WTC11 (cell line): Measurements from ENCODE around the gene ZDHHC19.

ENCODE experiments used
- ARID4B ChIP-seq: sonication (generic); formaldehyde crosslinking; IDR thresholded peaks from 2 replicates; pipeline ENCODE4 v1.8.0; 2023; ENCODE audit warnings: missing genetic modification reagents, mild to moderate bottlenecking, borderline replicate concordance
- ATF2 ChIP-seq: sonication (generic); formaldehyde crosslinking; IDR thresholded peaks from 2 replicates; pipeline ENCODE4 v1.8.1; 2022; ENCODE audit warnings: low read depth, missing genetic modification reagents, borderline replicate concordance
- ATF3 ChIP-seq: sonication (generic); formaldehyde crosslinking; conservative IDR thresholded peaks from 2 replicates; pipeline ENCODE4 v1.8.1; 2022; ENCODE audit warnings: mild to moderate bottlenecking, missing genetic modification reagents
- CTCF ChIP-seq: fragments of 200-600 bp; IDR thresholded peaks from 2 replicates; pipeline ENCODE4 v1.8.0; 2022; ENCODE audit warnings: antibody characterized with exemption
- FOXP4 ChIP-seq: sonication (generic); formaldehyde crosslinking; IDR thresholded peaks from 2 replicates; pipeline ENCODE4 v1.8.0; 2022; ENCODE audit warnings: mild to moderate bottlenecking, missing genetic modification reagents
- JUN ChIP-seq: sonication (generic); formaldehyde crosslinking; IDR thresholded peaks from 2 replicates; pipeline ENCODE4 v1.8.0; 2023; ENCODE audit warnings: mild to moderate bottlenecking, missing genetic modification reagents
- MAX ChIP-seq: sonication (generic); formaldehyde crosslinking; IDR thresholded peaks from 2 replicates; pipeline ENCODE4 v1.8.0; 2022; ENCODE audit warnings: mild to moderate bottlenecking, missing genetic modification reagents
- STAT6 ChIP-seq: sonication (generic); formaldehyde crosslinking; conservative IDR thresholded peaks from 2 replicates; pipeline ENCODE4 v1.8.1; 2023; ENCODE audit warnings: mild to moderate bottlenecking, low read depth, missing genetic modification reagents, moderate library complexity
- USF2 ChIP-seq: sonication (generic); formaldehyde crosslinking; IDR thresholded peaks from 2 replicates; pipeline ENCODE4 v1.8.1; 2023; ENCODE audit warnings: mild to moderate bottlenecking, missing genetic modification reagents, moderate library complexity
- ZNF263 ChIP-seq: sonication (generic); formaldehyde crosslinking; IDR thresholded peaks from 2 replicates; pipeline ENCODE4 v1.8.1; 2022; ENCODE audit warnings: low read depth, mild to moderate bottlenecking, moderate library complexity, missing genetic modification reagents

- TF ChIP-seq FOXP4 (CRISPR knock-in tag) (no peak), CTCF (no peak), USF2 (no peak), ARID4B (CRISPR knock-in tag) (no peak), ATF2 (no peak), ZNF263 (CRISPR knock-in tag) (no peak), JUN (CRISPR knock-in tag) (no peak), MAX (CRISPR knock-in tag) (no peak), ATF3 (CRISPR knock-in tag) (no peak), STAT6 (CRISPR knock-in tag) (no peak)
Observed at GRCh38 chr3:196177567-196177966, 33.6 kb downstream of the ZDHHC19 start.
